ENCODE results near the gene PDE6H. TPM values are rescaled to one million over a fixed set of nuclear protein-coding genes. Genes with fewer than 3 reads are reported as not detected.

PDE6H gene
- polyA plus RNA-seq, 2 of the 4 experiments (the other 2 are of a cell fraction): not detected

DNA sequence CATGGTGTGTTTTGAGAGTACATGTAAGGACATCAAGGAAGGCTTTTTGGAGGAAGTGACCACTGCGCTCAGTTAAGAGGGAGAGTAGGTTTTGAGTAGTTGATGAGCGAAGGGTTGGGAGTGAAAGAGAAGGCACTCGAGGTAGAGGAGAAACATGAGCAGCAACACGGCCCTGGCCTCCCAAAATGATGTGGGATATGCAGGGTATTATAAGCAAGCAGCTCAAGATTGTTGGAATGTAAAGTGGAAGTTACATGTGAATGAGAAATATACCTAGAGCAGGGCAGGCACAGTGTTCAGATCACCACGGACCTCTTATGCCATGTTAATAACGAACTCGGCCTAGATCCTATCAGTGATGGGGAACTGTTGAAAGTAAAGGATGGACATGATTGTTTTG is 9.3 kb upstream of the PDE6H start:
- Histone ChIP-seq H3K4me3 (no peak overlapping the region), H3K4me1 (peaks cover 8% of the 10 kb centered on the region; the same call in 1 of the 3 replicates), H3K4me2 (no peak overlapping the region), H3K27ac (no peak overlapping the region), H3K9me3 (no peaks in the 10 kb centered on the region)
- TF ChIP-seq RFX5 (IDR thresholded peaks at IDR 0.05) (no peak), NPAS2 (CRISPR knock-in tag; IDR thresholded peaks at IDR 0.05; ENCODE audit: borderline replicate concordance) (no peak), RCOR1 (IDR thresholded peaks at IDR 0.05; ENCODE audit: low read depth, low read length) (no peak), FOSL2 (IDR thresholded peaks at IDR 0.05) (no peak), FOSL2 (CRISPR knock-in tag; IDR thresholded peaks at IDR 0.05) (no peak), HDAC2 (IDR thresholded peaks at IDR 0.05) (no peak)
- TF ChIP-seq, protein P1, sequence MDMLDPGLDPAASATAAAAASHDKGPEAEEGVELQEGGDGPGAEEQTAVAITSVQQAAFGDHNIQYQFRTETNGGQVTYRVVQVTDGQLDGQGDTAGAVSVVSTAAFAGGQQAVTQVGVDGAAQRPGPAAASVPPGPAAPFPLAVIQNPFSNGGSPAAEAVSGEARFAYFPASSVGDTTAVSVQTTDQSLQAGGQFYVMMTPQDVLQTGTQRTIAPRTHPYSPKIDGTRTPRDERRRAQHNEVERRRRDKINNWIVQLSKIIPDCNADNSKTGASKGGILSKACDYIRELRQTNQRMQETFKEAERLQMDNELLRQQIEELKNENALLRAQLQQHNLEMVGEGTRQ (IDR thresholded peaks at IDR 0.05): no peak
- DNase-seq (ENCODE audit: low read depth in 1 of 2, low spot score in 1 of 2) (no peak), FAIRE-seq (no peak), ATAC-seq (no peak)
- ChIA-PET CTCF (no interaction called here), POLR2A (no interaction called here)
- WGBS (ENCODE audit: missing lambda C conversion rate): 72% methylated on average over 7 of the region's 7 CpGs

DNA sequence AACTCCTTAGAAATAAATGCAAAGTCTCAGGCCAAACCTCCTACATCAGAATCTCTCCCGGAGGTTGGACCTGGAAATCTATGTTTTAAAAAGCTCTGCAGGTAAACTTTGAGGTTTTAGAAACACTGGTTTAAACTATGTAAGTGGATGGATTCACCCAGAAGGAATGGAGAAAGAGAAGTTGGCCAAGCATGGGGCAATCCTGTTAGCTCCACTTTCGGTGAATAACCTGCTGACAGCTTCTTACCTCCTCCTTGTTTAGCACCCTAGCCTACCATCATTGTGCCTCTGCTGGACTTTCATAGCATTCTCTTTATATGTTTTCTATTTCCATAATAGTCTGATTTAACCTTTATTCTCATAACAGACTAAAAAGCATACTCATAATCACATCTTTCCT is 8.4 kb upstream of the PDE6H start:
- CTCF ChIA-PET: interaction anchor here (2.0 kb wide), 1 partner anchor 31 kb away, joined by 4 read pairs; no protein-coding TSS in a partner anchor

DNA sequence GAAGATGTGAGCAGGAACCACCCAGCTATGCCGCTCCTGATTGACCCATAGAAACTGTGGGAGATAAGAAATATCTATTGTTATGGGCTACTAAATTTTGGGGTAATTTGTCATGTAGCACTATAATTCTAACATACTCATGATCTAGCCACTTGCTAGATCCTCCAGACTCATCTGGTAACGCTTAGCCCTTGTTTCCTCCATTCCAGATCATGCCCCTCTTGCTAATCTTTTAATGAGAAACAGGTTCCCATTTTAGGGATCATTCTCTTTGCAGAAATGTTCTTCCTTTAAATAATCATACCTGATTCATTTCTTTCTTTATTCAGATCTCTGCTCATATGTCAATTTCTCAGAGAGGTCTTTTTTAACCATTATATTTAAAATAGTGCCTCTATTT is 7.6 kb upstream of the PDE6H start:
- POLR2A ChIA-PET: no interaction called here
- Histone ChIP-seq H3K4me2 (no peak overlapping the region), H3K27ac (no peak overlapping the region), H3K4me1 (peaks cover 8% of the 10 kb centered on the region; the same call in 1 of the 3 replicates), H3K9me3 (no peaks in the 10 kb centered on the region), H3K4me3 (no peak overlapping the region)
- no peak for DNase-seq (ENCODE audit: low read depth in 1 of 2, low spot score in 1 of 2)
- WGBS (ENCODE audit: missing lambda C conversion rate): 76% methylated on average over 2 of the region's 2 CpGs
- ATAC-seq: no peak
- FAIRE-seq: no peak
- CTCF ChIA-PET: interaction anchor here (2.0 kb wide), 1 partner anchor 30 kb away, joined by 4 read pairs; no protein-coding TSS in a partner anchor
- TF ChIP-seq CBX2 (IDR thresholded peaks at IDR 0.05; ENCODE audit: borderline replicate concordance, low read depth) (no peak), CEBPB (IDR thresholded peaks at IDR 0.05) (no peak), CHD4 (IDR thresholded peaks at IDR 0.05; ENCODE audit: borderline replicate concordance) (no peak), FOSB (CRISPR knock-in tag; IDR thresholded peaks at IDR 0.05) (no peak), HOXA7 (CRISPR knock-in tag; IDR thresholded peaks at IDR 0.05) (no peak), NR3C1 (IDR thresholded peaks at IDR 0.05) (no peak), JUNB (IDR thresholded peaks at IDR 0.05) (no peak), RAD21 (conservative IDR thresholded peaks at IDR 0.05 in 1 of 2, IDR thresholded peaks at IDR 0.05 in 1 of 2) (no peak), SREBF2 (IDR thresholded peaks at IDR 0.05) (no peak), ZC3H11A (IDR thresholded peaks at IDR 0.05) (no peak)
- TF ChIP-seq, protein P2, sequence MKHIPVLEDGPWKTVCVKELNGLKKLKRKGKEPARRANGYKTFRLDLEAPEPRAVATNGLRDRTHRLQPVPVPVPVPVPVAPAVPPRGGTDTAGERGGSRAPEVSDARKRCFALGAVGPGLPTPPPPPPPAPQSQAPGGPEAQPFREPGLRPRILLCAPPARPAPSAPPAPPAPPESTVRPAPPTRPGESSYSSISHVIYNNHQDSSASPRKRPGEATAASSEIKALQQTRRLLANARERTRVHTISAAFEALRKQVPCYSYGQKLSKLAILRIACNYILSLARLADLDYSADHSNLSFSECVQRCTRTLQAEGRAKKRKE (CRISPR knock-in tag; IDR thresholded peaks at IDR 0.05; ENCODE audit: low read depth): no peak

More for the DNA sequence above, 8.4 kb upstream of the PDE6H start:
- 78% methylated on average over 2 of the region's 2 CpGs for WGBS (ENCODE audit: missing lambda C conversion rate)
- ATAC-seq: no peak
- no peak for FAIRE-seq
- DNase-seq (ENCODE audit: low read depth in 1 of 2, low spot score in 1 of 2): no peak
- TF ChIP-seq CBX8 (IDR thresholded peaks at IDR 0.05): no peak
- TF ChIP-seq, protein P3, sequence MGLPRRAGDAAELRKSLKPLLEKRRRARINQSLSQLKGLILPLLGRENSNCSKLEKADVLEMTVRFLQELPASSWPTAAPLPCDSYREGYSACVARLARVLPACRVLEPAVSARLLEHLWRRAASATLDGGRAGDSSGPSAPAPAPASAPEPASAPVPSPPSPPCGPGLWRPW (IDR thresholded peaks at IDR 0.05): no peak
- TF ChIP-seq CEBPB (IDR thresholded peaks at IDR 0.05): no peak
- no peak for TF ChIP-seq ZSCAN20 (CRISPR knock-in tag; IDR thresholded peaks at IDR 0.05)
- no peak for TF ChIP-seq NFE2L2 (conservative IDR thresholded peaks at IDR 0.05; ENCODE audit: low read length)
- no peak for TF ChIP-seq EP300 (IDR thresholded peaks at IDR 0.05)
- TF ChIP-seq, protein P4, sequence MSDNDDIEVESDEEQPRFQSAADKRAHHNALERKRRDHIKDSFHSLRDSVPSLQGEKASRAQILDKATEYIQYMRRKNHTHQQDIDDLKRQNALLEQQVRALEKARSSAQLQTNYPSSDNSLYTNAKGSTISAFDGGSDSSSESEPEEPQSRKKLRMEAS (IDR thresholded peaks at IDR 0.05): no peak
- Histone ChIP-seq H3K4me2 (no peak overlapping the region), H3K27ac (no peak overlapping the region), H3K4me3 (no peak overlapping the region), H3K9me3 (no peaks in the 10 kb centered on the region), H3K4me1 (peaks cover 8% of the 10 kb centered on the region; the same call in 1 of the 3 replicates)
- POLR2A ChIA-PET: no interaction called here

Data from A549 (cell line).